ENCODE measurements around the gene ZNF385A.

ZNF385A gene

DNA sequence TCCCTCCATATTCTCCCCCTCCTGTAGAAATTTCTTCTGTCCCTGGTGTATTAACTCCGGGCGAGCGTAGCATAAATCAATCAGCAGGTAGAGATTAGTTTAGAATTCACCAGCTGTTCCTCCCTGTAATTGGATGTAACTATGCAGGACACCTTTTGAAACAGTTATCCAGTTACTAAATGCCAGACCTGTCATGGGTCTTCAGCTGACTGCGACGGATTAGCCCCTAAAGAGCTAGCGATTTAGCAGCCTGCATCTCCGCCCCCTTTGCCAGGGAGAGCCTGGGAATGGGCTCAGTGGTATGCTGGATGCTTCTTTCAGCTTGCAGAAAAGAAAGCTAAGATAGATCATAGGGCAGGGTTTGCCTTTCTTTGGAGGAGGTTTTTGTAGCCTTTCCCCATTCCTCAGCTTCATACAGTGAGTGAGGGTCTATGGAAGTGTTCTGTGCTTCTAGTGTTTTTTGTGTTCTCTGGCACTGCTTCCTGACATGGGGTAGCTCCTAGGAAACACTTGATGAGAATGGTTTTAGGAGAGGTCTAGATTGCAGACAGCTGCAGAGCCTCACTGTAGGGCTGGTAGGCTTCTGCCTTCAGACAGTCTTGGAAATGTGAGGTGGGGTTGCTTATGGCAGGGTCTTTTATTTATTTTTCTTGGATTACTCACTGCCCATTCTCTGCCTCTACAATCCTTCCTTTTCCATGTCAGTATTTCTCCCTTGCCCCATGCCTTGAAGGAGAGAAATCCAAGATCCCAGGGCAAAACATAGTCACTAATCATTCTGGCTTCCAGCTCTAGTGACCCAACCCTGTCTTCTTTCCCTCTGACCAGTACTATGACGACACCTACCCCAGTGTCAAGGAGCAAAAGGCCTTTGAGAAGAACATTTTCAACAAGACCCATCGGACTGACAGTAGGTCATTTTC, 42.9 kb downstream of the ZNF385A start:
- no peak for DNase-seq (ENCODE audit: low read depth, low spot score)
- no peak overlapping the region for H3K4me3 ChIP-seq (ENCODE audit: low read depth, low read length)
- no peak for TF ChIP-seq CTCF (IDR thresholded peaks at IDR 0.05; ENCODE audit: low read depth, low read length)
- in situ Hi-C loops (cut with HindIII; ENCODE audit: low sequenced_read_pairs) = no loop called here

GRCh38 chr12:54340846-54341245, 43.7 kb downstream of the ZNF385A start:
- TF ChIP-seq CTCF (IDR thresholded peaks at IDR 0.05; ENCODE audit: low read depth, low read length) = no peak
- in situ Hi-C loops (cut with HindIII; ENCODE audit: low sequenced_read_pairs) = no loop called here
- H3K4me3 ChIP-seq (ENCODE audit: low read depth, low read length) = no peak overlapping the region
- DNase-seq (ENCODE audit: low read depth, low spot score) = no peak

GRCh38 chr12:54338698-54339296, 45.7 kb downstream of the ZNF385A start:
- H3K4me3 ChIP-seq (ENCODE audit: low read depth, low read length) = no peak overlapping the region
- in situ Hi-C loops (cut with HindIII; ENCODE audit: low sequenced_read_pairs) = no loop called here
- peak; percentile 67 for DNase-seq (ENCODE audit: low read depth, low spot score)
- TF ChIP-seq CTCF (IDR thresholded peaks at IDR 0.05; ENCODE audit: low read depth, low read length) = no peak

- no peak for DNase-seq (ENCODE audit: low read depth, low spot score)
- no peak for TF ChIP-seq CTCF (IDR thresholded peaks at IDR 0.05; ENCODE audit: low read depth, low read length)
- in situ Hi-C loops (cut with HindIII; ENCODE audit: low sequenced_read_pairs) = no loop called here
- H3K4me3 ChIP-seq (ENCODE audit: low read depth, low read length) = no peak overlapping the region
These were observed 46.5 kb downstream of the ZNF385A start for GRCh38 chr12:54337854-54338650.

GRCh38 chr12:54337280-54337842, 47.2 kb downstream of the ZNF385A start:
- H3K4me3 ChIP-seq (ENCODE audit: low read depth, low read length) = no peak overlapping the region
- TF ChIP-seq CTCF (IDR thresholded peaks at IDR 0.05; ENCODE audit: low read depth, low read length) = peak; percentile 25
- no peak for DNase-seq (ENCODE audit: low read depth, low spot score)
- in situ Hi-C loops (cut with HindIII; ENCODE audit: low sequenced_read_pairs) = no loop called here

GRCh38 chr12:54333420-54334034, 51.0 kb downstream of the ZNF385A start:
- no peak for DNase-seq (ENCODE audit: low read depth, low spot score)
- TF ChIP-seq CTCF (IDR thresholded peaks at IDR 0.05; ENCODE audit: low read depth, low read length) = no peak
- no peak overlapping the region for H3K4me3 ChIP-seq (ENCODE audit: low read depth, low read length)
- in situ Hi-C loops (cut with HindIII; ENCODE audit: low sequenced_read_pairs) = no loop called here
